Measurements from ENCODE around the gene MAX. TPM values are rescaled to one million over a fixed set of nuclear protein-coding genes. Genes with fewer than 3 reads are reported as not detected.

MAX gene
- total RNA-seq (100 to 1,000 TPM; 100 to 162 (median 143) TPM), polyA plus RNA-seq (10 to 100 TPM; 58.7 to 79.6 (median 70.6) TPM)
- long read RNA-seq, donor 1, transcript MAX-204 (4 exons, 1,973 nt), result major isoform, 24 of 52 reads
- long read RNA-seq, donor 1, transcript MAX-205 (5 exons, 1,546 nt), result minor isoform, 18 of 52 reads
- long read RNA-seq, donor 1, partial matches to known transcripts, result 0 of 52 reads
- long read RNA-seq, donor 1, other reads (novel, unspliced or antisense), result 0 of 52 reads
- long read RNA-seq, donor 2, transcript MAX-204 (4 exons, 1,973 nt), result major isoform, 17 of 35 reads
- long read RNA-seq, donor 2, transcript MAX-205 (5 exons, 1,546 nt), result minor isoform, 9 of 35 reads
- long read RNA-seq, donor 2, partial matches to known transcripts, result 0 of 35 reads
- long read RNA-seq, donor 2, other reads (novel, unspliced or antisense), result 0 of 35 reads

GRCh38 chr14:65102441-65103149 is at the start of gene MAX:
Gene MAX, minus strand, starts transcription at chr14:65102517. Its CDS starts 178 bp downstream, at chr14:65102339.
- 0 to 1% (median 1%) methylated on average over 29 to 60 of the region's 61 CpGs for WGBS, 5 donors
- DNase-seq, result peak; percentile 100

GRCh38 chr14:65151609-65151956 is 49.3 kb upstream of the MAX start:
- no peak overlapping the region for H3K4me3 ChIP-seq
- WGBS, 5 donors, result 77 to 88% (median 84%) methylated on average over 6 of the region's 6 CpGs
- no peak overlapping the region for H3K27ac ChIP-seq
- TF ChIP-seq POLR2A (IDR thresholded peaks at IDR 0.05) (no peak), POLR2AphosphoS5 (IDR thresholded peaks at IDR 0.05) (no peak), CTCF (IDR thresholded peaks at IDR 0.05 in 8 of 11, conservative IDR thresholded peaks at IDR 0.05 in 3 of 11) (no peak)
- intact Hi-C loops (cut with DNase I; ENCODE audit: low total_unique reads), result no loop called here
- no peaks in the 10 kb centered on the region for H3K27me3 ChIP-seq (replicated peaks in 1 of 7)
- H3K9me3 ChIP-seq, result no peaks in the 10 kb centered on the region
- H3K36me3 ChIP-seq, result no peaks in the 10 kb centered on the region
- DNase-seq, result peak; percentile 8
- H3K4me1 ChIP-seq, result peaks cover 3 to 13% (median 8%) of the 10 kb centered on the region in 6 donors

More at GRCh38 chr14:65102441-65103149, at the start of gene MAX:
- Histone ChIP-seq H3K4me1 (peaks cover 33 to 49% (median 44%) of the 10 kb centered on the region in 6 donors), H3K27me3 (replicated peaks in 1 of 7) (no peaks in the 10 kb centered on the region), H3K36me3 (peaks cover 0 to 16% (median 0%) of the 10 kb centered on the region in 6 donors), H3K9me3 (no peaks in the 10 kb centered on the region), H3K27ac (peak within 1 kb of the TSS; percentile 94 to 99 (median 99)), H3K4me3 (peak within 1 kb of the TSS; percentile 69 to 96 (median 91))
- TF ChIP-seq POLR2A (IDR thresholded peaks at IDR 0.05) (peak; percentile 68 to 89 (median 88)), POLR2AphosphoS5 (IDR thresholded peaks at IDR 0.05) (peak; percentile 98 to 99 (median 99)), CTCF (IDR thresholded peaks at IDR 0.05 in 8 of 11, conservative IDR thresholded peaks at IDR 0.05 in 3 of 11) (peak in 1 of 11 experiments; percentile 3)
- intact Hi-C loops (cut with DNase I; ENCODE audit: low total_unique reads), result no loop called here

GRCh38 chr14:65150898-65151608 is 48.7 kb upstream of the MAX start:
- intact Hi-C loops (cut with DNase I; ENCODE audit: low total_unique reads), result no loop called here
- DNase-seq, result no peak
- no peak overlapping the region for H3K27ac ChIP-seq
- H3K4me1 ChIP-seq, result peaks cover 0 to 7% (median 3%) of the 10 kb centered on the region in 6 donors
- no peaks in the 10 kb centered on the region for H3K27me3 ChIP-seq (replicated peaks in 1 of 7)
- WGBS, 5 donors, result 79 to 95% (median 88%) methylated on average over 8 of the region's 8 CpGs
- H3K9me3 ChIP-seq, result no peaks in the 10 kb centered on the region
- H3K4me3 ChIP-seq, result no peak overlapping the region
- TF ChIP-seq POLR2AphosphoS5 (IDR thresholded peaks at IDR 0.05) (no peak), POLR2A (IDR thresholded peaks at IDR 0.05) (no peak), CTCF (IDR thresholded peaks at IDR 0.05 in 8 of 11, conservative IDR thresholded peaks at IDR 0.05 in 3 of 11) (no peak)
- no peaks in the 10 kb centered on the region for H3K36me3 ChIP-seq
